KOPT-K1 (cell line): Measurements from ENCODE around the gene ZNFX1.
"Not testable (repeated sequence)": the region's sequence is repeated elsewhere in the genome, so short reads cannot be mapped to it uniquely, and the experiment has no call there.

ENCODE experiments used
- H3K27ac ChIP-seq: fragments of 200-600 bp; sonication (generic); 2 replicates; pipeline ENCODE4 v1.5.1; 2016; ENCODE audit warnings: antibody characterized with exemption, mild to moderate bottlenecking, low read depth, low read length; ENCODE audit not compliant: poor library complexity, severe bottlenecking
- H3K36me3 ChIP-seq: fragments of 200-600 bp; sonication (generic); 2 replicates; pipeline ENCODE4 v1.5.1; 2017; ENCODE audit warnings: antibody characterized with exemption, mild to moderate bottlenecking, low read length, moderate library complexity; ENCODE audit not compliant: insufficient read depth
- H3K9me3 ChIP-seq: fragments of 200-600 bp; sonication (generic); 2 replicates; pipeline ENCODE4 v1.5.1; 2017; ENCODE audit warnings: antibody characterized with exemption, low read length, mild to moderate bottlenecking; ENCODE audit not compliant: insufficient read depth, poor library complexity, severe bottlenecking

The ZNFX1 gene

DNA sequence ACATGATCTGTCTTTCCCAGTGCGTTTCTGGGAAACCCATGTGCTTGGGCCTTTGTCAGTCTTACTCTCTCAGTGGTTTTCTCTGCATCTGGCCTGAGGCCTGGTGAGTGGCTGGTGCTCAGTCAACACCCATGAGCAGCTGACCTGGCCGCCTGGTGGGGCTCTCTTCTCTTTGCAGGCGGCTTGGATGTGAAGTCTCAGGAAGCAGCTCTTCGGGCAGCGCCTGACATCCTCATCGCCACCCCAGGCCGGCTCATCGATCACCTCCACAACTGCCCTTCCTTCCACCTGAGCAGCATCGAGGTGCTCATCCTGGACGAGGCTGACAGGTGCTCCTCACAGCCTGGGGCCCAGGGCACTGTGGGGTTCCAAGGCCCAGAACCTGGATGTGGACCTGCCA lies 47.8 kb downstream of the ZNFX1 start:
- Histone ChIP-seq H3K27ac (no peak overlapping the region), H3K36me3 (peaks cover 96% of the 10 kb centered on the region), H3K9me3 (no peaks in the 10 kb centered on the region)

DNA sequence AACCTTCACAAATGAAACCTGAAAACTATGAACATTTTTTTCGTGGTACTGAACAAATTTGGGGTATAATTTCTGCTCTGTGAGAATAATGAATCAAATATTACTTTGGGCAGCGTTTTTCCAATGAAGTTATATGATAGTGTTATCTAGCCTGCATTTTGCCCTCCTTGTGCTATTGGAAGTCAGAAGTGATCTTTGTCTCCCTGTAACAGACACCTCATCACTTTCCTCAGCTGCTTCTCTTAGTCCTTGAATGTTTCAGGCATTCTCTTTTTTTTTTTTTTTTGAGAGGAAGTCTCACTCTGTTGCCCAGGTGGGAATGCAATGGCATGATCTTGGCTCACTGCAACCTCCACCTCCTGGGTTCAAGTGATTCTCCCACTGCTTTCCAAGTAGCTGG lies 48.5 kb downstream of the ZNFX1 start:
- H3K9me3 ChIP-seq, result no peaks in the 10 kb centered on the region
- H3K27ac ChIP-seq, result no peak overlapping the region
- H3K36me3 ChIP-seq, result peaks cover 96% of the 10 kb centered on the region

DNA sequence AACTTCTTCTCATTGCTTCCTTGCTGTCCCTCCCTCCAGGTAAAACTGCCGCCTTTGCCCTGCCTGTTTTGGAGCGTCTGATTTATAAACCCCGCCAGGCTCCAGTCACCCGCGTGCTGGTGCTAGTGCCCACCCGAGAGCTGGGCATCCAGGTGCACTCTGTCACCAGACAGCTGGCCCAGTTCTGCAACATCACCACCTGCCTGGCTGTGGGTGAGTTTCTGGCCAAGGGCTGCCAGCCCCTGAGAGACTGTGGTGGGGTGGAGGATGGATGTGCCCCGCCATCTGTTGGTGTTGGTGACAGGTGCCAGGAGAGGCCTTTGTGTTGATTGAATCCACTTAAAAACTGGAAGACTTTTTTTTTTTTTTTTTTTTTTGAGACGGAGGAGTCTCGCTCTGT lies 49.2 kb downstream of the ZNFX1 start:
- no peaks in the 10 kb centered on the region for H3K9me3 ChIP-seq
- peaks cover 96% of the 10 kb centered on the region for H3K36me3 ChIP-seq
- no peak overlapping the region for H3K27ac ChIP-seq

DNA sequence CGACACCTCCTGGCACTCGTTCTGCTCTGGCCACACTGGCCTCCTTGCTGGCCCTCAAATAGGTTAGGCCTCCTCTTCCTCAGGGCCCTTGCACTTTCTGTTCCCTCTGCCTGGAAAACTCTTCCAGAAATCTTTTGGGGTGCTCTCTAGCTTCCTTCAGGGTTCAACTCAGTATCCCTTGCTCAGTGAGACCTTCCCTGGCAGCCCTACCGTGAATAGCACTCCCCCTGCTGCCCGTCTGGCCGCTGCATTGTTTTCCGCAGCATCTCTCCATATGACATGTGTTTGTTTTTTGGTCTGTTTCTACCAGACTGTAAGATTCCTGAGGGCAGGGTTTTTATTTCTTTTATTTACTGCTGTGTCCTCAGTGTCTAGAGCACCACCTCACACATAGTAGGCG lies 52.0 kb downstream of the ZNFX1 start:
- H3K27ac ChIP-seq, result no peak overlapping the region
- peaks cover 97% of the 10 kb centered on the region for H3K36me3 ChIP-seq
- H3K9me3 ChIP-seq, result no peaks in the 10 kb centered on the region

DNA sequence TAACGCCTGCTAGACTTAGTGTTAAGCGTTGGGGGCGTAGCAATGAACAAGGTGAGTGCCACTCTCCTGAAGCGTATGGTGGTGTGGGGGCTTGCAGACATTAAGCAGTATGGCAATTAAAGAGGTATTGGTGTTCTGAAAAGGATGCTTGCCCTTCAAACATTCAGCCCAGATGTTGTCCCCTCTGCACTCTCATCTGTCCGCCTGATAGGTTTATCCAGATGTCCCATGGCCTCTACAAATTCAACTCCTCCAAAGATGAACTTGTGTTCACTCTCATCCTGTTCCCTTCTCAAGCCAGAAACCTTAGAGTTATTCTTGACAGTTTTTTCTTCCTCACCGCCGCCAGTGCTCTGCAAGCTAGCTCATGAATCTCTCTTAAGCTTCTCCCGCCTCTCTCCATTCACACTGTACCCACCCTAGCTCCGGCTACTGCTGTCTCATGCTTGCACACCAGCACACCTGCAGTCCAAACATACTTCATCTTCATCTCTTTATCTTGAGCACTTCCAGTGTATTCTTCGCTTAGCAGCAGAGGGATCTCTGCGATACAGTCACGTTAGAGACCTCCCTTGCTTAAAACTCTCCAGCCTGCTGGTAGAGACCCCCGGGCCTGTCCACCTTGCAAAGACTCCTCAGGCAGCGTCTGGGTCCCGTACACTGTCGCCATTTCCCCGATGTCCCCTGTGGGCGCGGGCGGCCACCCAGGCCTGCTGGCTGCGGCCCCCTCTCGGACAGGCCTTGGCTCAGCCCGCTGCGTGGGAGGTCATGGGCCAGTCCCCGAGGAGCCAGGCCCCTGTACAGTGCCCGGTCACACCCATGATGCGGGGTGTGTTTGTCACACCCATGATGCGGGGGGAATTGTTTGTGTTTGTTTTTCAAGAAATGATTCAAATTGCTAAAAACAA lies 57.7 kb downstream of the ZNFX1 start:
- peak overlapping the region; percentile 75 for H3K27ac ChIP-seq
- H3K9me3 ChIP-seq, result no peaks in the 10 kb centered on the region
- peaks cover 44% of the 10 kb centered on the region for H3K36me3 ChIP-seq

DNA sequence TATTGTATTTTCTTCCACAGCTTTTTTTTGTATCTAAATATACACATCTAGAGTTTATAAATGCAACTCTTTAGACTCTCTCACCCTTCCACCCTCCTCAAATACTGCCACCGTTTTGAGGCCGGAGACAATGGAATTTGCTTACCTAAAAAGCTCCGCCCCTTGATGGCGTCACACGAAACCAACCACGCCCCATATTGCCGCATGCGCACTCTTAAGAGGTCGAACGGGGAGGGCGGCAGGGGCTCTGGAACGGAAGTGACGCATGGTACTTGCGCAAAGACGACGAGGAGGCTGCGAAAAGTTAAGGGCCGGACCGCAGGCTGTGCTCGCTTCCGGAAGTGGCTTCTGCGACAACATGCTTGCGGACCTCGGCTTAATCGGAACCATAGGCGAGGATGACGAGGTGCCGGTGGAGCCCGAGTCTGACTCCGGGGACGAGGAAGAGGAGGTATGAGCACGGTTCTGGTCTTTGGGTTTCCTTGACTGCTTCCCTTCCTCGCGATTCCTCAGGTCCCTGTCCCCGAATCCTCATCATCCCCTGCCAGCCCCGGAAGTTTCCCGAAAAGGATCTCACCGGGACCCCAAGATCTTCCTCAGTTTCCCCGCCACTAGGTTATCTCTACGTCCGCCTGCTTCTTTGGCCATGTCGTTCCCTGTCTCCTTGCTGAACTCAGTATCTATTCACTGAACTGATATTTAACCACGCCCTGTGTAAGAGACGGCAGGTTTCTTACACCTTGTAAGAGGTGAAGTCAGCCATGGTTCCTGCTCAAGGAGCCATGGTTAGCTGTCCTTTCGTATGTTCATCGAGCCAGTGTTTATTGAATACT lies 58.5 kb downstream of the ZNFX1 start, which contains the start of gene DDX27:
Gene DDX27 (plus strand): TSS at position 326 of the 833 bp plus-strand sequence. CDS start 33 bp downstream, at position 359.
- peaks cover 35% of the 10 kb centered on the region for H3K36me3 ChIP-seq
- peak within 1 kb of the TSS; percentile 75 for H3K27ac ChIP-seq
- H3K9me3 ChIP-seq, result no peaks in the 10 kb centered on the region

DNA sequence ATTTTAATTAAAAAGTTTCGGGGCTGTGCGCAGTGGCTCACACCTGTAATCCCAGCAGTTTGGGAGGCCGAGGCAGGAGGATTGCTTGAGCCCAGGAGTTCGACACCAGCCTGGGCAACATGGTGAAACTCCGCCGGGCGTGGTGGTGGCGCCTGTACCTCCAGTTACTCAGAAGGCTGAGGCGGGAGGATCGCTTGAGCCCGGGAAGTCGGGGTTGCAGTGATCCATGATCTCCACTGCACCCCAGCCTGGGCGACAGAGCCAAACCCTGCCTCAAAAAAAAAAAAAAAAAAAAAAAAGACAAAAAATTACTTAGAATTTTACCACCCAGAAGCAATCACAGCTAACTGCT lies 59.1 kb downstream of the ZNFX1 start:
- Histone ChIP-seq H3K36me3 (peaks cover 29% of the 10 kb centered on the region), H3K27ac (peak overlapping the region; percentile 75)
- H3K9me3 ChIP-seq, result not testable (repeated sequence)

DNA sequence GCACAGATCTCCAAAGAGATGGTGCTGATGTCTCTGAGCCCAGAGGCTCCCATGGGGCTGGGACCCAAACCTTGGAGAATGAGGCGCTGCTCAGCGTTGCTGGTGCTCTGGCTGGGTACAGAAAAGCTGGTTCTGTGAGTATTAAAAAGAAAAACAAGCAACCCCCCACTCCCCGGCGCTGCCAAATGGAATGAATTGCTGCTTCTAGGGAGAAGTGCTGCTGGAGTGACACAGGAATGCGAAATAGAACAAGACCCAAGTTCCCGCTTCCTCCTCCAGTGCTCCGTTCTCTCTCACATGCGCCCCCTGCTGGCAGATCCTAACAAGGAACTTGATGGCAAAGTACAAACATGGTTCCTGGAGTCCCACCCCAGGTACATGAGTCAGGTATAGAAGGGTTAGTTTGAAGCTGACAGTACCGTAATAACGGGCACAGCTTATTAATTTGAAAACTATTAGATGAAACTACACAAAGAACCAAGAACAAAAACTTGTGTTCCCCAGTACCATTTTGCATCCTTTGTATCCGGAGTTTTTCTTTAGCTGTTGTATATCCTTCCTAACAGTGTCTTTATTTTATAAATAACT lies 60.8 kb downstream of the ZNFX1 start:
- H3K27ac ChIP-seq, result no peak overlapping the region
- H3K36me3 ChIP-seq, result peaks cover 14% of the 10 kb centered on the region
- no peaks in the 10 kb centered on the region for H3K9me3 ChIP-seq

DNA sequence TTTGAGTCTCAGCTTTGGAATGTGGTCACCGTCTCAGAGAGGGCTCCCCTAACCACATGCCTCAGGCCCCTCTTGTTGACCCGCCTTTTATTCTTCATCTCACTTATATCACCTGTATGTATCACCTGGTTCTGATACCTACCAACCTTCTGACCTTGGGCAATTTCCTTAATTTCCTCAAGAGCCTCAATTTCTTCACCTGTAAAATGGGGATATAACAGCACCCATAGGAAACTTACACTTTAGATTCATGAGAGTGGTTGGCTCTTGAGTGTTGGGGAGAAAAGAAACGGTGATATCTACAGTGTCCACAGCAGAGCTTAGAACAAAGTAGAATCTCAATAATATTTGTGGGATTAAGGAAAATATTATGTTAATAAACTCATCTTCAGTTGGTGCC lies 62.6 kb downstream of the ZNFX1 start:
- H3K27ac ChIP-seq, result no peak overlapping the region
- no peaks in the 10 kb centered on the region for H3K36me3 ChIP-seq
- peaks cover 10% of the 10 kb centered on the region for H3K9me3 ChIP-seq

DNA sequence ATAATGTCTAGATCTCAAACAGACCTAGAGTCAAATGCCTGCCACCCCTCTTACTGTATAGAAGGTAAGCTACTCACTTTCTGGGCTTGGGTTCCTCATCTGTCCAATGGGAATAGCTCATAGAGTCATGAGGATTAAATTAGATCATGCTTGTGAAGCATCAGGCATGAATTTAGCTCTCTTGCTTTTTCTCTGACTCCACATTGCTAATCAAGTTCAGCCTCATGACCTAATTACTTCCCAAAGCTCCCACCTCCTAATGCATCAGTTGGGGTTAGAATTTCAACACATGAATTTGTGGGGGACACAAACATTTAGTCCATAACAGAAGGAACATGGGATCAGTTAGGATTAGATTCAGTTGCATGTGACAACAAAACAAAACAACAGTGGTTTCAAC lies 63.3 kb downstream of the ZNFX1 start:
- Histone ChIP-seq H3K27ac (no peak overlapping the region), H3K36me3 (no peaks in the 10 kb centered on the region), H3K9me3 (peaks cover 15% of the 10 kb centered on the region)

DNA sequence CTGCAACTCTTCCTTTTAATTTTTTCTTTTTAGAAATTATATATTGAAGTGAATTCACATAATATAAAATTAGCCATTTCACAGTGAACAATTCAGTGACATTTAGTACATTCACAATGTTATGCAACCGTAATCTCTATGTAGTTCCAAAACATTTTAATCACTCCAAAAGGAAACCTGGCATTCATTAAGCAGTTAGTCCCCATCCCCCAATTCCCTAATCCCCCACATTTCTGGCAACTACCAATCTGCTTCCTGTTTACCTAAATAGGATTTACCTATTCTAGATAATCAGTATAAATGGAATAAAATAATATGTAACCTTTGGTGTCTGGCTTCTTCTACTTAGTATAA lies 67.1 kb downstream of the ZNFX1 start:
- H3K36me3 ChIP-seq, result no peaks in the 10 kb centered on the region
- no peak overlapping the region for H3K27ac ChIP-seq
- peaks cover 15% of the 10 kb centered on the region for H3K9me3 ChIP-seq

DNA sequence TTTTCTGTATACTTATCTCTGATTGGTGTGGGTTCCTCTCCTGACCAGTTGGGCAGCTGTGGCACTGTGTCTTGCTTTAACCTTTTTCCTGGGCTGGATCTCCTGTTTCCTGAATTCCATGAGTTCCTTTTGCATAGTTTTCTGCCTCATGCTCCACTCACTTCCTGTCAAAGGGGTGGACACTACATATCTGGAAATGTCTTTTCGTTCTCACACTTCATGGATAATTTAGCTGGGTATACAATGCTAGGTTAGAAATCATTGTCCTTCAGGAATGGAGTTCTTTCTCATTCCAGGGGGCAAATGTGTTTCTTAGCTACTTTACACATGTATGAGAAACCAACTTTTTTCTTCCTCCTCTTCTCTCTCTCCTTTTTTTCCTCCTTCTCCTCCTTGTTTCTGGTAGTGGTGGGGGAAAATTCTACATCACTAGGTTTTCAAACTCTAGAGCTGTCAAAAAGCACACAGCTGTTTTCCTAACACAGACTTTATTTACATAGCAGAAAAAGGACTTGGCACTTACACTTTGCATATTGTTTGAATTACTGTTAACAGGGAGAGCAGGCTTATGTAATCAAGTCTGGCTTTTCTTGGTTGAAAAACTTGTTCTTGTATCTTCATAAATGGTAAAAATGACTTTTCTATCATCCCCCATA lies 67.6 kb downstream of the ZNFX1 start:
- Histone ChIP-seq H3K27ac (no peak overlapping the region), H3K9me3 (peaks cover 15% of the 10 kb centered on the region), H3K36me3 (no peaks in the 10 kb centered on the region)

DNA sequence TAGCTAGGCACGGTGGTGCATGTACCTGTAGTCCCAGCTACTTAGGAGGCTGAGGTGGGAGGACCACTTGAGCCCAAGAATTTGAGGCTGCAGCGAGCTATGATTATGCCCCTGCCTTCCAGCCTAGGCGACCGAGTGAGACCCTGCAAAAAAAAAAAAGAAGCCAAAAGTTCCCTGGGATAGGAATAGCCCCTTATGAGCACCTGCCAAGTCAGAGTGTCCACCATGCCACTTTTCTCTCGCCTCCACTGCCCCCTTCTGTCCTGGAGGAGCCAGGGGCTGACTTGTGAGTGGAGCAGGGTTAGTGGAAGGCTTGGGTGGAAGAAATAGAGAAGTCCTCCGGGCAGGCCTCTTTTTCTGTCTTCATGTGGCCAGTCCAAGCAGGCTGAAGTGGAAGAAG lies 70.8 kb downstream of the ZNFX1 start:
- no peaks in the 10 kb centered on the region for H3K36me3 ChIP-seq
- H3K27ac ChIP-seq, result no peak overlapping the region
- peaks cover 15% of the 10 kb centered on the region for H3K9me3 ChIP-seq

DNA sequence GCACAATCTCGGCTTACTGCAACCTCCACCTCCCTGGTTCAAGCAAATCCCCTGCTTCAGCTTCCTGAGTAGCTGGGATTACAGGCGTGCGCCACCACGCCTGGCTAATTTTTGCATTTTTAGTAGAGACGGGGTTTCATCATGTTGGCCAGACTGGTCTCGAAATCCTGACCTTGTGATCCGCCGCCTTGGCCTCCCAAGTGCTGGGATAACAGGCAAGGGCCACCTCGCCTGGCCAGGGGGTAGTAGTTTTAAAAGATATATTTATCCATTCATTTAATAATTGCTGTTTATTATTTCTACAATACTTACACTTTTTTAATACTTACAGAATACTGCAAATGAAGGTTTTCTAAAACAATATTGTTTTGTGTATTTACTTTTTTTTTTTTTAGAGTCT lies 74.1 kb downstream of the ZNFX1 start:
- no peaks in the 10 kb centered on the region for H3K9me3 ChIP-seq

DNA sequence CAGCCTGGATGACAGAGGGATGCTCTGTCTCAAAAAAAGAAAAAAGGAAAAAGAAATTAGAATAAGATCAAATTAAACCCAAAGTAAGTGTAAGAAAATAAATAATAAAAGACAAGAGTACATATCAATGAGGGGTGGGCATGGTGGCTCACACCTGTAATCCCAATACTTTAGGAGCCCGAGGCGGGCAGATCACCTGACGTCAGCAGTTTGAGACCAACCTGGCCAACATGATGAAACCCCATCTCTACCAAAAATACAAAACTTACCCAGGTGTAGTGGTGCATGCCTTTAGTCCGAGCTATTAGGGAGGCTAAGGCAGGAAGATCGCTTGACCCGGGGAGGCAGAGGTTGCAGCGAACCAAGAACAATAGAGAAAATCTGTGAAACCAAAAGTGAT lies 74.8 kb downstream of the ZNFX1 start:
- Histone ChIP-seq H3K36me3 (no peaks in the 10 kb centered on the region), H3K9me3 (no peaks in the 10 kb centered on the region), H3K27ac (no peak overlapping the region)

More for the DNA sequence above, 74.1 kb downstream of the ZNFX1 start:
- Histone ChIP-seq H3K27ac (no peak overlapping the region), H3K36me3 (no peaks in the 10 kb centered on the region)
